Epithelial cell of esophagus (primary cell): ENCODE measurements around the gene IGHMBP2.
"Not testable (repeated sequence)": the region's sequence is repeated elsewhere in the genome, so short reads cannot be mapped to it uniquely, and the experiment has no call there.

Experiments used
- DNase-seq: peaks from one replicate; pipeline ENCODE4 v3.0.0; 2010; ENCODE audit warnings: low read depth
- H3K4me3 ChIP-seq: 2 replicates; pipeline ENCODE4 v1.5.1; 2011; ENCODE audit warnings: mild to moderate bottlenecking, low read length, control low read depth
- CTCF ChIP-seq: IDR thresholded peaks from 2 replicates; pipeline ENCODE4 v1.5.1; 2011; ENCODE audit warnings: low read depth, mild to moderate bottlenecking, low read length, control low read depth, inconsistent platforms; ENCODE audit not compliant: insufficient read depth; ENCODE audit errors: missing control alignments

IGHMBP2 gene

GRCh38 chr11:68970921-68971636 lies 67.4 kb downstream of the IGHMBP2 start:
- no peak for TF ChIP-seq CTCF
- no peak for DNase-seq
- H3K4me3 ChIP-seq: no peak overlapping the region

- DNase-seq: no peak
- no peak overlapping the region for H3K4me3 ChIP-seq
- no peak for TF ChIP-seq CTCF
Observed at GRCh38 chr11:68973219-68973618, 69.5 kb downstream of the IGHMBP2 start.

DNA sequence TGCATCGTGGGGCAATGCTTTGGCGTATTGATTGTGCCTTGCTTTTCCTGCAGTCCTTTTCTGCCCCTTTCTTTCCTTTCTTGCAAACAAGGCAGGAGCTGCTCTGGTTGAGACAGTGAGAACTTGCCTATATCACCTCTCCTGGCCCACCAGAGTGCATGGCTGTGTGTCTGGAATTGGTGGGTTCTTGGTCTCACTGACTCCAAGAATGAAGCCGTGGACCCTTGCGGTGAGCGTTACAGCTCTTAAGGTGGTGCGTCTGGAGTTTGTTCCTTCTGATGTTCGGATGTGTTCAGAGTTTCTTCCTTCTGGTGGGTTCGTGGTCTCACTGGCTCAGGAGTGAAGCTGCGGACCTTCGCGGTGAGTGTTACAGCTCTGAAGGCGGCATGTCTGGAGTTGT lies 70.0 kb downstream of the IGHMBP2 start:
- not testable (repeated sequence) for H3K4me3 ChIP-seq, DNase-seq

DNA sequence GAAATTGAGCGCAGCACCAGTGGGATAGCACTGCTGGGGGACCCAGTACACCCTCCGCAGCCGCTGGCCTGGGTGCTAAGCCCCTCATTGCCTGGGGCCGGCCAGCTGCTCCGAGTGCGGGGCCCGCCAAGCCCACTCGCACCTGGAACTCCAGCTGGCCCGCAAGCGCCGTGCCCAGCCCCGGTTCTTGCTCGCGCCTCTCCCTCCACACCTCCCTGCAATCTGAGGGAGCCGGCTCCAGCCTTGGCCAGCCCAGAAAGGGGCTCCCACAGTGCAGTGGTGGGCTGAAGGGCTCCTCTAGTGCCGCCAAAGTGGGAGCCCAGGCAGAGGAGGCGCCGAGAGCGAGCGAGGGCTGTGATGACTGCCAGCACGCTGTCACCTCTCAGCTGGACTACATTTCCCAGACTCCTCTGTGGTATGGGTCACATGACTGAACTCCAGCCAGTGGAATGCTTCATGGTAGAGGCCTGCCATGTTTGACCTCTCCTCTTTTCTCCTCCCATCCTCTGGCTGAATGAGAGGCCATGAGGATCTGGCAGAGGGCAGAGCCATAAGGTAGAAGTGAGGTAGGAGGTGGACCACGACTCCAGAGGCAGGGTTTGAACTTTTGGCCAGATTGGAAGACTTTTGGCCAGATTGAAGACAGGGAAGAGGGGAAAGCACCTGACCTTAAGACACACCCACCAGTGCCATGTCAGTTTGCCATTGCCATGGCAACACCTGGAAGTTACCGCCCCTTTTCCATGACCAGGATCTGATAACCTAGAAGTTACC lies 70.9 kb downstream of the IGHMBP2 start:
- DNase-seq: peak; percentile 19
- no peak overlapping the region for H3K4me3 ChIP-seq
- TF ChIP-seq CTCF: no peak

GRCh38 chr11:68976095-68976494 lies 72.4 kb downstream of the IGHMBP2 start:
- TF ChIP-seq CTCF: no peak
- DNase-seq: no peak
- H3K4me3 ChIP-seq: no peak overlapping the region

- TF ChIP-seq CTCF: no peak
- no peak overlapping the region for H3K4me3 ChIP-seq
- DNase-seq: no peak
Observed at GRCh38 chr11:68976563-68976962, 72.9 kb downstream of the IGHMBP2 start.

- no peak overlapping the region for H3K4me3 ChIP-seq
- no peak for DNase-seq
- TF ChIP-seq CTCF: no peak
Observed at GRCh38 chr11:68977781-68978625, 74.3 kb downstream of the IGHMBP2 start.
